MM.1S (cell line): ENCODE measurements around the gene SGK1.

Experiments
- DNase-seq: peaks from one replicate; pipeline ENCODE4 v3.0.0-alpha.2; 2015
- H2AFZ ChIP-seq: fragments of 300-600 bp; sonication (generic); 2 replicates; pipeline ENCODE4 v1.6.0; 2016; ENCODE audit warnings: antibody characterized with exemption, low read length
- H3F3A ChIP-seq: fragments of 300-600 bp; sonication (generic); 2 replicates; pipeline ENCODE4 v1.6.1; 2016; ENCODE audit warnings: mild to moderate bottlenecking, antibody characterized with exemption, low read length, moderate library complexity, mixed read lengths; ENCODE audit not compliant: insufficient read depth
- H3K27ac ChIP-seq: fragments of 300-600 bp; sonication (generic); 2 replicates; pipeline ENCODE4 v1.5.1; 2016; ENCODE audit warnings: mild to moderate bottlenecking, low read length
- H3K27me3 ChIP-seq: fragments of 300-600 bp; sonication (generic); replicated peaks from 2 replicates; pipeline ENCODE4 v1.6.0; 2016; ENCODE audit warnings: low read length; ENCODE audit not compliant: insufficient read depth
- H3K36me3 ChIP-seq: fragments of 300-600 bp; sonication (generic); replicated peaks from 2 replicates; pipeline ENCODE4 v1.6.1; 2016; ENCODE audit warnings: mild to moderate bottlenecking, low read length, mixed read lengths; ENCODE audit not compliant: insufficient read depth
- H3K4me1 ChIP-seq: fragments of 300-600 bp; sonication (generic); 2 replicates; pipeline ENCODE4 v1.6.1; 2016; ENCODE audit warnings: low read length, mixed read lengths
- H3K4me2 ChIP-seq: fragments of 300-600 bp; sonication (generic); 2 replicates; pipeline ENCODE4 v1.6.0; 2016; ENCODE audit warnings: low read depth, low read length
- H3K4me3 ChIP-seq: fragments of 300-600 bp; sonication (generic); 2 replicates; pipeline ENCODE4 v1.5.1; 2016; ENCODE audit warnings: low read length, mixed read lengths
- H3K79me2 ChIP-seq: fragments of 300-600 bp; sonication (generic); 2 replicates; pipeline ENCODE4 v1.6.1; 2016; ENCODE audit warnings: mixed run types, low read length, mixed read lengths
- H3K9ac ChIP-seq: fragments of 300-600 bp; sonication (generic); 2 replicates; pipeline ENCODE4 v1.6.1; 2016; ENCODE audit warnings: low read length, mixed read lengths
- H3K9me2 ChIP-seq: fragments of 300-600 bp; sonication (generic); replicated peaks from 2 replicates; pipeline ENCODE4 v1.6.1; 2016; ENCODE audit warnings: mild to moderate bottlenecking, low read length, mixed read lengths; ENCODE audit not compliant: insufficient read depth
- H3K9me3 ChIP-seq: fragments of 300-600 bp; sonication (generic); replicated peaks from 2 replicates; pipeline ENCODE4 v1.6.1; 2016; ENCODE audit warnings: mild to moderate bottlenecking, low read length, mixed read lengths; ENCODE audit not compliant: insufficient read depth
- H4K20me1 ChIP-seq: fragments of 300-600 bp; sonication (generic); 2 replicates; pipeline ENCODE4 v1.6.1; 2016; ENCODE audit warnings: mild to moderate bottlenecking, low read length, moderate library complexity, mixed read lengths; ENCODE audit not compliant: insufficient read depth
- CTCF ChIP-seq: fragments of 300-600 bp; sonication (generic); IDR thresholded peaks from 2 replicates; pipeline ENCODE4 v1.5.1; 2016; ENCODE audit warnings: antibody characterized with exemption, low read length, mixed read lengths
- EZH2 ChIP-seq: fragments of 300-600 bp; sonication (generic); optimal IDR thresholded peaks from 2 replicates; pipeline ENCODE3; 2017; ENCODE audit warnings: low read depth, mild to moderate bottlenecking, antibody characterized with exemption, low read length, mixed read lengths
- EZH2phosphoT487 ChIP-seq: fragments of 300-600 bp; sonication (generic); IDR thresholded peaks from 2 replicates; pipeline ENCODE4 v1.6.1; 2018; ENCODE audit warnings: antibody characterized with exemption, low read length

Gene SGK1

DNA sequence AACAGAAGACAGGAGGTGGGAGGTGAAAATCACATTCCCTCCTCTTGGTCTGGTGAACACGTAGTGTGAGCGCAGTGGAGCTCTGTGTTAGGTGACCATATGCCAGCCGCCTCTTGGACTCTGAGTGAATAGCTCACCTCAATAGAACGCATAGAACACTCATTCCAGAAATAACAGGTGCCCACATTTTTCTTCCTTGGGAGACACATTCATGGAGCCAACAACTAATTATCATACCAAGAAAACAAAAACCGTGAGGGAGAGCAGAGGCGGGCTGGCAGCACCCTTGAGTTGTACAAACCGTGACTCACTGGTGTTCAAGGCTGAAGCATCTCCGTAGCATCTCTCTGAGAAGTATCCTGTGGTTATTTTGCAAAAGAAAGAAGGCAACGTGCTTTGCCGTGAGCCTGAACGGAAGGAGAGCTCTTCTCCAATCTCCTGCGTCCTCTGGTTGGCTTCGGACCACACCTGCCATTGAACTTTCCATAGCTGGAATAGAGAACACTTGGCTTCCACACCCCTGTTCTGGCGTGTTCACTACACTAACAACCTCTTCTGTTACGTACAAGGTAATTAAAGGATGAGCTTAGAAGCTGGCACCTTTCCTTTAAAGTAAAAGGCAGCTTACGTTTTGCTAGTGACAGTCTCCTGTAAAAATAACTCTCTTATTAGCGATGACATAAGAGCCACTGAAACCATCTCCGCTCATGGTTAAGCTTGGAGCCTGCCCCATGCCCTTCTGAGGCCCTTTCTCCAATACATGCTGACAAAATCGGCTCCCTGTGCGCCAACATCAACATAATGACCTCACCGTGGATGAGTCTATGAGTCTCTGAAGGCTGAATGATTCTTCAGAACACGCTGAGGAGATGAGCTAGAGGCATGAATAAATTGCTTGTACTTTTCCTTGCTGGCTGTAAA lies 30.2 kb upstream of the SGK1 start:
- Histone ChIP-seq H3K79me2 (no peaks in the 10 kb centered on the region), H3F3A (no peaks in the 10 kb centered on the region), H3K4me1 (peaks cover 17% of the 10 kb centered on the region), H4K20me1 (no peaks in the 10 kb centered on the region), H3K4me2 (no peak overlapping the region), H3K9me2 (no peaks in the 10 kb centered on the region), H3K9ac (no peak overlapping the region), H3K4me3 (no peak overlapping the region), H3K9me3 (no peaks in the 10 kb centered on the region), H3K27me3 (no peaks in the 10 kb centered on the region), H3K36me3 (no peaks in the 10 kb centered on the region), H3K27ac (no peak overlapping the region), H2AFZ (no peak overlapping the region)
- no peak for DNase-seq
- TF ChIP-seq EZH2phosphoT487 (no peak), EZH2 (no peak), CTCF (no peak)

- H3K9me2 ChIP-seq = no peaks in the 10 kb centered on the region
- TF ChIP-seq CTCF (no peak), EZH2 (no peak), EZH2phosphoT487 (no peak)
- no peaks in the 10 kb centered on the region for H3F3A ChIP-seq
- no peaks in the 10 kb centered on the region for H3K9me3 ChIP-seq
- H3K27ac ChIP-seq = no peak overlapping the region
- H3K4me2 ChIP-seq = no peak overlapping the region
- H3K36me3 ChIP-seq = no peaks in the 10 kb centered on the region
- H3K79me2 ChIP-seq = no peaks in the 10 kb centered on the region
- no peaks in the 10 kb centered on the region for H4K20me1 ChIP-seq
- H3K4me1 ChIP-seq = peaks cover 8% of the 10 kb centered on the region
- H3K4me3 ChIP-seq = no peak overlapping the region
- no peak overlapping the region for H3K9ac ChIP-seq
- H3K27me3 ChIP-seq = no peaks in the 10 kb centered on the region
- H2AFZ ChIP-seq = no peak overlapping the region
- DNase-seq = no peak
Measured at GRCh38 chr6:134346932-134347545, 29.1 kb upstream of the SGK1 start.

GRCh38 chr6:134345789-134346188 lies 27.9 kb upstream of the SGK1 start:
- H4K20me1 ChIP-seq = no peaks in the 10 kb centered on the region

More at GRCh38 chr6:134345789-134346188, 27.9 kb upstream of the SGK1 start:
- no peaks in the 10 kb centered on the region for H3K79me2 ChIP-seq
- H3K27ac ChIP-seq = no peak overlapping the region
- no peaks in the 10 kb centered on the region for H3K36me3 ChIP-seq
- no peak overlapping the region for H2AFZ ChIP-seq
- DNase-seq = no peak
- no peak for TF ChIP-seq EZH2
- TF ChIP-seq CTCF = no peak
- no peak for TF ChIP-seq EZH2phosphoT487
- H3K9me2 ChIP-seq = no peaks in the 10 kb centered on the region
- no peaks in the 10 kb centered on the region for H3F3A ChIP-seq
- no peak overlapping the region for H3K4me2 ChIP-seq
- no peak overlapping the region for H3K9ac ChIP-seq
- no peaks in the 10 kb centered on the region for H3K27me3 ChIP-seq
- no peaks in the 10 kb centered on the region for H3K9me3 ChIP-seq
- H3K4me1 ChIP-seq = no peaks in the 10 kb centered on the region
- H3K4me3 ChIP-seq = no peak overlapping the region
